Measurements from ENCODE around the gene DNM3.

DNA sequence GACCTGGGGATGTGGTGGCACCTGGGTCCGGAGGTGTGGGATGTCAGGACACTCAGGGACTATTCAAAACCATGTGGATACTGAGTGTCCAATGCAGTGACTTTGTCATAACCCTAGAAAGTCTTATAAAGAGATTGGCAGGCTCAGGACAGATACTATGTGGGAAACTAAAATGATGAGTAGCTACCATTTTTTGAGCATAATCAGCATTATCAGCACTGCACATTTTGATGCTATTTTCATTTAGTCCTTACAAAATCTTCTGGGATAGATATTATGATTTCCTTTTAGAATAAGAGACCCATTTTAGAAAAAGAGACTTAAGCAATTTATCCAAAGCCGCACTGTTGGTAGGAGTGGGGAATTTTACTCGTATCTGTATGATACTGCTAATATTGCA is 93.4 kb downstream of the DNM3 start:
- TF ChIP-seq, protein P1, sequence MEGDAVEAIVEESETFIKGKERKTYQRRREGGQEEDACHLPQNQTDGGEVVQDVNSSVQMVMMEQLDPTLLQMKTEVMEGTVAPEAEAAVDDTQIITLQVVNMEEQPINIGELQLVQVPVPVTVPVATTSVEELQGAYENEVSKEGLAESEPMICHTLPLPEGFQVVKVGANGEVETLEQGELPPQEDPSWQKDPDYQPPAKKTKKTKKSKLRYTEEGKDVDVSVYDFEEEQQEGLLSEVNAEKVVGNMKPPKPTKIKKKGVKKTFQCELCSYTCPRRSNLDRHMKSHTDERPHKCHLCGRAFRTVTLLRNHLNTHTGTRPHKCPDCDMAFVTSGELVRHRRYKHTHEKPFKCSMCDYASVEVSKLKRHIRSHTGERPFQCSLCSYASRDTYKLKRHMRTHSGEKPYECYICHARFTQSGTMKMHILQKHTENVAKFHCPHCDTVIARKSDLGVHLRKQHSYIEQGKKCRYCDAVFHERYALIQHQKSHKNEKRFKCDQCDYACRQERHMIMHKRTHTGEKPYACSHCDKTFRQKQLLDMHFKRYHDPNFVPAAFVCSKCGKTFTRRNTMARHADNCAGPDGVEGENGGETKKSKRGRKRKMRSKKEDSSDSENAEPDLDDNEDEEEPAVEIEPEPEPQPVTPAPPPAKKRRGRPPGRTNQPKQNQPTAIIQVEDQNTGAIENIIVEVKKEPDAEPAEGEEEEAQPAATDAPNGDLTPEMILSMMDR (IDR thresholded peaks at IDR 0.05), result no peak
- no peak for TF ChIP-seq POLR2A (IDR thresholded peaks at IDR 0.05)
